Activated CD4-positive, alpha-beta T cell treated with anti-CD3 and anti-CD28 coated beads for 48 hours (primary cell): ENCODE measurements around the gene HSD11B2.
A peak's percentile ranks its signal among the peaks of the same experiment; 100 is the strongest.
"Not testable (repeated sequence)": the region's sequence is repeated elsewhere in the genome, so short reads cannot be mapped to it uniquely, and the experiment has no call there.

Experiments
- DNase-seq: peaks from one replicate; pipeline ENCODE4 v3.0.0-alpha.2; 2020

HSD11B2 gene

DNA sequence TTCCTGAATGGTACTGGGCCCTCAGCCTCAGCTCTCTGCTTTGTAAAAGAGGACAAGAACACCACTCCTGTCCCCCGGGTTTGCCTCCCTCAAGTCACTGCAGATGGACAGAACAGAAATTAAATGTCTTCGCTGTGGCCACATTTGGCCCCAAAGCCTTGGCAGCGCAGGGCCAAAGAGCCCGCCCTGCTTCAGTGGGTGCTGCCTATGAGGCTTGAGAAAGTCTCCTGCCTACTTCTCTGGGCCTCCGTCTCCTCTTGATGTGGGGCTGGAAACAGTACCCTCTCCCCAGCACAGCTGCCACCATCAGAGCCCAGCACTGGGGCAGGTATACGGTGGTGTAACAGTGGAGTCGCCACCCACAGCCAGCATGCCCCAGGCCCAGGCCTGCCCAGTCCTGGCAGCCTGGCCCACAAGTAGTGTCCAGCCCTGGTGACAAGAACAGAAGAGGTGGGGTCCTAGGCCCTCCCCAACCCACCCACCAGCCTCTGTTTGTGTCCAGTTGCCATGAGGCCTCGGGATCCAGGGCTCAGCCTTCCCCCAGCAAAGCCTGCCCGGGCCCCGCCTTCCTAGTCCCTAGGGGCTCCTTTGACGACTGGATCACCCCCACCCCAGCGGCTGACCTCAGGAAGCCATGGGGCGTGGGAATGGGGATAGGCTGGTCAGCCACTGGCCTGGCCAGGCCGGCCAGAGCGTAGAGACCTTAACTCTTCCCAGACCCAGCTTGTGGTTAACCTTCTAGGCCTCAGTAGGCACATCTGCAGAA, 33.7 kb upstream of the HSD11B2 start:
- DNase-seq, result no peak

DNA sequence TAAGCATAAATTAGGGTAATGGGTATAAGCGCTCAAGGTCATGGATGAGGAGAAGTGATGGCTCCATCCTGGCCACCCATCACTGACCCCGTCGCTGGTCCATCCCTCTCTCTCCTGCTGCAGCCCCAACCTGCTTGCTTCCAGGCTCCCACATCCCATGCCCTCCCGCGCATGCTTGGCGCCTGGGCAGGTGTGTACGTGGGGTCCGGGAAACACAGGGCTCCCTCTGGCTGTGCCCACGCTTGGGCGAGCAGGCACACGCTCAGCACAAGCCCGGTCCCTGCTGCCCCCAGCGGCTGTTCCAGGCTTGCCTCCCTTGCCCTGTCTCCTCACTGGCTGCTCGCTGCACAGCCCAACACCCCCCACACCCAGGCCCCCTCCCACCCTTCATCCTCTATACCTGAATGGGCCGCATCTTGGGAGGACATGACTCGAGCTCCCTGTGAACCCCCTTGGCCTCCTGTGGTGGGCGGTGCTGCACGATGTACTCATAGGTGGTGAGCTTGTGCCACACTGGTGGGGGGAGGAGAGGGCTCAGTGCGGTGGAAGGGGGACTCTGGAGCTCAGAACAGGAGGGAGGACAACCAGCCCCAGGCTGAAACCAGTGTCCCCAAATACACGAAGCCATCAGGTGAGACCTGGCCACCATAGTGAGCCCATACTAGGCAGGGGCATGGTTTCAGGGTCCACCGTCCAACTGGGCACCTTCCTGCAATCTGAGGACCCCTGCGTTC, 32.9 kb upstream of the HSD11B2 start:
- no peak for DNase-seq

DNA sequence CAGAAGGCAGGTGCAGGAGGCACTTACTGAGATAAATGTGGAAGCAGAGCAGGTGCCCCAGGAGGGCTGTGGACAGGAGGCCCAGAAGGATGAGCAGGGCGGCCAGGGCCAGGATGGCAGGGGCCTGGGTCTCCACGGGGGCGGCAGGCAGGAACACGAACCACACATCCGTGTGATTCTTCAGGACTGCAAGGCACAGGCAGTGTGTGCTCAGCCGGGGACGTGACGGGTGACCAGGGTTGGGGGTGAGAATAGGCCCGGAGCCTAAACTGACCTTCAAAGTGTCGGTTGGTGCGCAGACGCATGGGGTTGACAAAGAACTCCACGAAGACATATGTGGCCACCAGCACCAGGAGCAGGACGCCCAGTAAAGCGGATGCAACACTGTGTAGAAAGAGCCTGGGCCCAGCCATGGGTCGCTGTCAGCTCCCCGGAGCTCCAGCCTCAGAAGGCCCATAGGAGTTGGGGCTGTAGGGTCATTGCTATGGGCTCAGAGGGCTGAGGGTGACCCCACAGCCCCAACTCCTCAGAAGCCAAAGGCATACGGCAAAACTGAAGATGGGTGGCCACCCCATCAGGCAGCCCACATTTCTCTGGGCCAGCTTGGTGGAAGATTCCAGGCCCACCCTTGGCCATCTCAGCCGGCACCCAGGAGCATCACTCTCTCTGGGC, 32.2 kb upstream of the HSD11B2 start:
- no peak for DNase-seq

DNA sequence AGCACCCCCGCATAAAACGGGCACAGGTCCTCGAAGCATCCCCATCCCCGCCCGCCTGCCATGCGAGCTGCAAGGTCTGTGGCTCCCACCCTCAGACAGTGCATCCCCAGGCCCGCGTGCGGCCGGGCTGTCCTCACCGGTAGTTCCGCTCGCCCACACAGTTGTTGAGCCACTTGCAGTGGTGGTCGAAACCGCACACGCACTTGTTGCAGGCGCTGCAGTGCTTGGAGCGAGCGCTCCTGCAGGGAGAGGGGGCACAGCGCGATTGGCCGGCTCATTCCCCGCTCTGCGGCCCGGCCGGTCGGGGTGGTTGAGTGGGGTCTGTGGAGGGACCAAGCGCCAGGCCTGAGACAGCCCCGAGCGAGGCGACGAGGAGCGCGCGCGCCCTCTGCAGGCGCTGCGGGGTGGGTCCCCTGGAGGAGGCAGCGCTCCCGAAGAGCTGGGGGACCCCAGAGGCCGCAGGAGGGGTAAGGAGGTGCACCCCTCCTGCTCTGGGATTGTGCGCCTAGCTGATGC, 31.6 kb upstream of the HSD11B2 start:
- DNase-seq, result peak; percentile 71

DNA sequence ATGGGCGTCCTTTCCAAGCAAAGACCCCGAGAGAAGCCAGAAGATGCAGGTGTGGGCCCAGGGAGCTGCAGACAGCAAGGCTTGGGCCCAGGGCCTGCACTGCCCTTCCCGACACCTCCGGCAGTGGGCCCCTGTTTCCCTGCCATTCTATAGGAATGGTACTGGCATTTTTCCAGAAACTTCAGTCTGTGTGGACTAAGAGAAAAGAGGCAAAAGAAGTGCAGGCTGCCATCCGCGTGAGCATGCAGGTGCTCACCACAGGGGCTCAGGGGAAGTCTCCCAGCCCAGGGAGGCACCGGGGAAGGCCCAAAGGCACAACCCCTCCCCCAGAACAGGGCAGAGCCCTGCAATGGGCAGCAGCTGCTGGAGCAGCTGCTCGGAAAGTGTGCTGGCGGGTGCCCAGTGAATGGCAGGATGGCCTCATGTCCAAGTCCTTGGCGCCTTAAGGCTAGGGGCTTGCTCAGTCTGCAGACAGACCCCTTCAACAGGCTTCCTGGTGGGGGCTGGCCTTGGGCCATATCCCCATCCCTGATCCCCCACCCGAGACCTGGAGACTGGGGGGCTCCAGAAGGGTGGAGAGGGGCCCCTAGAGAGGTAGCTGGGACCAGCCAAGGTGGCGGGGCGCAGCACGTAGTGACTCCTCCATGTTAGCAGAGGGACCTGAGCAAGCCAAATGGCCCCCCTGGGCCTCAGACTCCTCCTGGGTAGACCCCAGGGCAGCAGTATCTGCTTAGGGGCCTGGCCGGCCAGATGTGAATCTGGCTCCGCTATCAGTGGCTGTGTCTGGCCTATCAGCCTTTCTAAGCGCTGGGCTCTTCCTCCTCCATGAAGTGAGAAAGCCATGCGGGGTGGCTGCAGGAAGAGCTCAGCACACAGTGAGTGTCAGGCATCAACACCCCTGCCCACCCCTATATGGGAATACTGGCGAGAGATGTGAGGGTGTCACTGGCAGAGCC, 30.9 kb upstream of the HSD11B2 start:
- no peak for DNase-seq

DNA sequence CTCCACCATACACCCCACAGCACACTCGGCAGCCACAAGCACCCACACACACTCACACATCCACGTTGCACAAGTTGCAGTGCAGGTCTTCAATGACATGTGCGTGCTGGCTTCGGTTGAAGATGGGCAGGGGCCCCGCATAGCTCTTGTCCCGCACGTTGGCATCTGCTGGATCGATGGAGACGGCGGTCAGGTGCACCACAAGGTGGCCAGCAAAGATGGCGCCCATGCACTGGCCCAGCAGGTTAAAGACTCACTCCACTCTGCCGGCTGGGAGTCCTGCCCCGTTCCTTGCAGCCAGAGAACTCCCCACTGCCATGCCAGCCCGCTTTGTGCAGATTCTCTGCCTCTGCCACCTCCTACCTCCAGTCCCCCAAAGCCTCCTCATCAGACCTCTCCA, 30.0 kb upstream of the HSD11B2 start:
- no peak for DNase-seq

DNA sequence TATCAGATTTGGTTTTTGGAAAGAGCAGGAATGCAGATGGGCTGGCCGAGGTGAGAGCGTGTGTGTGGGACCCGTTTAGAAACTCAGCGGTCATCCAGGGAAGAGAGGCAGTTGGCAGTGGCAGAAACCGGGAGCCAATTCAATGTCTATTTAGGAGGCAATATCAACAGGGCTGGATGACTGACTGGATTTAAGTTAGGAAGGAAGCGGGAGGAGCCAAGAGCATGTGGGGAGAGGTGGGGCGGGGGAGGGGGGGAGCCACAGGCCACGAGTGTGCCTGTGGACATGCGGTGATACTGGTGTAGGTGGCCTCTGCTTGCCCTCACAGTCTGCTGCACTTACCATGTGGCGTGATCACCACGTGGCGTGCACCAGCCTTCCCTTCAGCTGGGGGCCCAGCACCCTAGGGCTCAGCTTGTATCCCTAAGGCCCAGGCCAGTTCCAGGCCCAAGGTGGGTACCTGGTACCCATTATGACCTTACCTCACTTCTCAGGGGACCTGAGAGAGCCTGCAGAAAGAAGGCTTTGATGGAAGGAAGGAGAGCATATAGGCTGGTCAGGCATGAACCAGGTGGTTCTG, 26.9 kb upstream of the HSD11B2 start:
- no peak for DNase-seq

DNA sequence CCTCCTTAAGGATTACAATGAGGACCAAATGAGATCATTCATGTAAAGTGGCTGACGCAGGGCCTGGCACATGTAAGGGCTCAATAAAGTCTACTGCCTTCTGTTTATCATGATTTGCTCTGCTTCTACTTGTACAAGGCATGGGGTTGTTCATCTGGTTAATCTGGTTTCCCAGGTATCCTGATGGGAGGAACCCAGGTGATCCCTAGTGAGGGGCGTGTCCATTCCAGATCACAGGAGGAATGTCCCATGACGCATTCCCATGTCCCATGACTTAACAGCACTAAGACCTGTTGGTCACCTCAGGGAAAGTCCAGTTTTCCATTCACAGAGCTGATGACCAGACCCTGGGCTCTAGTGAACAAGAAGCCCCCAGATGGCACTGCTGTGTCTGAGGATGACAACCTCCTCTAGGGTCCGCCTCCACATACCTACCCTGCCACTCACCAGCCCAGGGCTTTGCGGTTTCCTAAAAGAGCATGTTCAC, 26.1 kb upstream of the HSD11B2 start:
- DNase-seq, result no peak

DNA sequence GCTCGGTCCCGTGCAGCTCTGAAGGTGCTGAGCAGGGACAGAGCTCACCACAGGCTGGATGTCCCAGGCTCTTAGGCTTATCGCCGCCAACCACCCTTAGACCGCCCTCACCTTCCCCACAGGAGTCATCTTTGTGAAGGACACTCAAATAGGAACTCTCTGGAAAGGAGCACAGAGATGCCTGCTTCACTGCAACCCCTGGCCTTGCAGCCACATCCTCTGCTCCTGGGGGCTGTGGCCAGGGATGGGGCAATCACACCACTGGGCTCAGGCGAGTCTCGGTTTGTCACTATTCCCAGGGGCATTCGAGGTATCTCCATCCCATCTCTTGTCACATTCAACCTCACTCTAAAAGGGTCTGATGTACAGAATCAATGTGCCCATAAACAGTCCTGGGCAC, 25.6 kb upstream of the HSD11B2 start:
- no peak for DNase-seq

DNA sequence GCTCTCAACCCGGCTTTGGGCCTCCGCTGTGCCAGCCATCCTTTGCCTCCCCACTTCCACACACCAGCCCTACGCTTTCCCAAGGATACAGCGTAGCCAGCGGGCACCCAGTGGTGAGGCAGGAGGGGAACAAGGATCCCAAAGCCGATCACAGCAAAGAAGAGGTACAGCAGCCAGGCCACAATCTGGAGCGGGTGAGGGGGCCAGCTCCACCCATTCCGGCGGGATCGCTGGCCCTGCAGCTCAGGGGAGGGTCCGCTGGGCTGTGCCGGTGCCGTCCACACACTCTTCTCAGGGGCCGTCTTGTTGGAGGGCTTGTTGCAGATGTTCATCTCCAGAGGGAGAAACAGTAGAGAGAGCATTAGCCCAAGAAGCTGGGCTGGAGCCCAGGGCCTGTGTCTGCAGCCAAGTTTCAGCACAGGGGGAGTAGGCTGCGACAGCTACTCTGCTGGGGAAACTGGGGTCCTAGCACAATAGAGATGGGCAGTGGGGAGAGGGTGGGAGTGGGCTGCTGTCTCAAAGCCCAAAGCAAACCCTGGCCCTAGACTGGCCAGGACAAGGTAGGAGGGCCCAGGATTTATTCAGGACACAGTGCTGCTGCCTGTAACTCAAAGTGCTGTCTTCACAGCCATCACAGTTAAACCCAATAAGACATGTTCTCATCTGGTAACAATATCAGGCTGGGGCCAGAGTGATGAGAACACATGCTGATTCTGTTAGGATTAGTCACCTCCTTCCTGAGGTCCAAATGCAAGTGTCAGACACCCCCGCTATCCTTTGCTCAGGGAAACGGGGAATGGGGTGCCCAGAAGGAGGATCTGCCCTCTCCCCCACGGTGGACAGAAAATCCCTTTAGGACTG, 24.6 kb upstream of the HSD11B2 start:
- DNase-seq, result no peak

DNA sequence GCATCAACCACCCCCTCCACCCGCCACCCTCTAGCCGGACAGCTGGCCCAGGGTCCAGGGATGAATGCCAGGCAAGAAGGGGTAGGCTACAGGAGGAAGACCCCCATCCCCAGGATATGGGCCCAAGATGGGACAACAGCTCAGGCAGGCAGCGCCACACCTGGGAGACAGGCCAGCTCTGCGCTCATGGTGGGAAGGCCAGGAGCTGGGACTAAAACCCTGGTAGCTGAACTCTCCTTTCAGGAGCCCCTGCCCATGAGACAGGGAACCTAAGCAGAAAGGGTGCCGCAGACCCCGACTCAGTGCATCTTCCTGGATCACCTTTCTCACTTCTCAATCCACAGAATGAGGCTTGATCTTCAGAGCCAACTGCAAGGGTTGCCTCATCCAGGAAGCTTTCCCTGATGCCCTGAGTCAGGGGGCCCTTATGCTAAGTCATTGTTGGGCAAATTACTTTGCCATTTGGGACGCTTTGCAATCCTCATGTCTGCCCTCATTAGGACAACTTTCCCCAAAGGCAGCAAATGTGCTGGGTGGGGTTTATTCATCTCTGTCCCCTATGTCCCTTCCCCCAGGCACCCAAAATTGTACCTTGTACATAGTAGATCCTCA, 23.6 kb upstream of the HSD11B2 start:
- no peak for DNase-seq

DNA sequence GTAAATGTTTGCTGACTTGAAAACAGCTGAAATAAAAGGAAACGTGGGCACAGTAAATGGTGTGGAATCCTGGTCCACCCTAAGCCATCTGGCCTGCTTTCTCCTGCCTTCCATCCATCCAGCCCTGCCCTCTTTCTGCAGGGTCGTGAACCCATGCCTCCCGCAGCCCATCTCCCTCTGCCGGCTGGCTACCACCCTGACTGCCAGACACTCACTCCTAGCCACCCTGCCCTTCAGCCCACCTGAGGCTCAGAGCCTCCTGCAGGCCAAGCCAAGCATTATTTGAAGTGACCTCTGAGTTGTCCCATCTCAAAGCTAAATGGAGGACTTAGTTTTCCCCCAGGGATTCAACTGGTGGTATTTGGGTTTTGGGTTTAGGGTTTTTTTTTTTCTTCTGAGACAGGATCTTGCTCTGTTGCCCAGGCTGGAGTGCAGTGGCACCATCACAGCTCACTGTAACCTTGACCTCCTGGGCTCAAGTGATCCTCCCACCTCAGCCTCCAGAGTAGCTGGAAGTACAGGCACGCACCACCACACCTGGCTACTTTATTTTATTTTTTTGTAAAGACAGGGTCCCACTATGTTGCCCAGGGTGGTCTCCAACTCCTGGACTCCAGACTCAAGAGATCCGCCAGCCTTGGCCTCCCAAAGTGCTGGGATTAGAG, 23.0 kb upstream of the HSD11B2 start:
- DNase-seq, result no peak

DNA sequence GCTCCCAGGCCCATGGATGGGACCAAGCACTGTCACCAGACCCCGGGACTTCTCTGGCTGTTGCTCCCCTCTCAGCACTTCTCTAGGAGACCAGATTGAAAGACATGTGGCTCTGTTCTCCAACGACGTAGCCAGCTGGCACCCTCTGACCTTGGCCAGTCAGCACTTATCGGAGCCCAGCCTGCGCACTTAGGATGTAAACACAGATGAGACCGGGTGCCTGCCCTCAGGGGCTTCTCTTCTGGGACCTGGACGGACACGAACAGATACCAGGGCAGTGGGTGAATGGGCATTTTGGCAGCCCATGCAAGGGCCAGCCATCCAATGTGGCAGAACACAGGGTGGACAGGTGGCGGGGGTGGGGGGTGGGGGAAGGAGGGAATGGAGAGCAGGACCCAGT, 21.3 kb upstream of the HSD11B2 start:
- DNase-seq, result no peak

DNA sequence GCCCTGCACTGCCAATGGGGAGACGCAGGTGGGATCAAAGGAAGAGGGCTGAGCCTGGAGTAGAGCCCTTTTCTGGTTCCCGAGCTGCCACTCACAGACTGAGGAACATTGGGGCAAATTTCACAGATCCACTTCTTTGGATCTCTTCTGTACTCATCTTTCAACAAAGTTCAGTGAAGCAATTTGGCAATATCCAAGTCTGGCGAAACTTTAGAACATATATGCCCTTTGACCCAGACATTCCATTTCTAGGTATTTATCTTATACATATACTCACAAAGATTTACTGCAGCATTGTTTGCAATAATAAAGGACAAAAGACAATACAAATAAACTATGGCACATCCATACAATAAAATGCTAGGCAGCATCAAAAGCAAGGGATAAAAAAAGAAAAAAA, 19.6 kb upstream of the HSD11B2 start:
- DNase-seq, result no peak

DNA sequence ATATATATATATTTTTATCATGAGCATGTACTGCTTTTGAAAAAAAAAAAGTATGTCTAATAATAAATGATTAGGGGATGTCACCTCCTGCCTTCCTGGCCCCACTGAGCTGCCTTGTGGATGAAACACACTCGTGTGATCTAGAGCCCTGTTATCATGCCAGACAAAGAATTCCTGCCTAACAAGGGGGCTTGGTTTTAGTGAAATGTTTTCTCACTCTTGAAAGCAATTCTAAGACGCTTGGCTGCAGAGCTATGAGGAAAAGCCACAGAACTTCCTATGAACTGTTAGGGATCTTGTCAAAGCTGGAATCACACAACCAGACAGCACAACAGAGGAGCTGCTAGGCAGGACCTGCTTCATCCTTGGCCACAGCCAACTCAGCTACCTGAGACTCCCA, 18.6 kb upstream of the HSD11B2 start:
- no peak for DNase-seq

DNA sequence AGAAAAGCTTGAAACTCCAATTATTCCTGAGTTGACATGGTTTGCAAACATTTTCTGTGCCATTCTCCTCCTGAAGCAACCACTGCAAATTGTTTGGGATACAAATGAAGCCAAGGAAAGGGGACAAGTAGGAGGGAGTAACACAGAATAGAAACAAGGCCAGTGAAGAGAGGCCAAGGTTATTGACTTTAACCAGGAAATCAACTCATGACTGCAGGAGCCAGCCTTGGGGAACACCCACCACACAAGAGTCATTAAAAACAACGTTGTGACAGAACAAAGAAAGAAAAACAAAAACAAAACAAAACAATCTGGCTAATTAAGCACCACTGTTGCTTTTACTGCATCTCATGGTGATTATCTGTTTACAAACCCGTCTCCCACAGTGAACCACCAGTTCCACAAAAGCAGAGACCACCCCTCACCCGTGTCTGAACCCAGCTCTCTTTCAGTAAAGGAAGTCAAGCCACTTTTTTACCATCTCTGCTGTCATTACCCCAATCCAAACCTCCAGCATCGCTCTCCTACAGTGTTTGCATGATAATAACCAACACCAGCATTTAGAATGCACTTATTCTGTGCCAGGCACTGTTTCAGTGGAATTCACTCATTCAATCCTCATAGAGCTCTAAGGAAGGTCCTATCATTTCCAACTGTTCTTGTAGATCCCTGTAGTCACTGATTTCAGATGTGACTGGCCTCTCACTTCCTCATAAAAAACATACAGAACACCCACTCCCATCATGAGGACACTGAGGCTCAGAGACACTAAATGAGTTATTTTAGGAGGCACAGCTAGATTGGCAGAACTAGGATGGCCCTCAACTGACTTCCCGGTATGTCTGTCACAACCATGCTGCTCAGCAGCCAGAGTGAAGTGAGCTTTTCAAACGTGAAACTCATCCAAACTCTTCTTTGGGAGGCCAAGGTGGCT, 16.7 kb upstream of the HSD11B2 start:
- no peak for DNase-seq

DNA sequence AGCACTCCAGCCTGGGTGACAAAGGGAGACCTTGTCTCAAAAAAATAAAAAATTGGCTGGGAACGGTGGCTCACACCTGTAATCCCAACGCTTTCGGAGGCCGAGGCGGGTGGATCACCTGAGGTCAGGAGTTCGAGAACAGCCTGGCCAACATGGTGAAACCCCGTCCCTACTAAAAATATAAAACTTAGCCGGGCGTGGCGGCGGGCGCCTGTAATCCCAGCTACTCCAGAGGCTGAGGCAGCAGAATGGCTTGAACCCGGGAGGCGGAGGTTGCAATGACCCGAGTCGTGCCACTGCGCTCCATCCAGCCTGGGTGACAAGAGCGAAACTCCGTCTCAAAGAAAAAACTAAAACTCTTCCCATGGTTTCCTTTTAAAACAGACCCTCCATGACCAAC, 15.5 kb upstream of the HSD11B2 start:
- not testable (repeated sequence) for DNase-seq

DNA sequence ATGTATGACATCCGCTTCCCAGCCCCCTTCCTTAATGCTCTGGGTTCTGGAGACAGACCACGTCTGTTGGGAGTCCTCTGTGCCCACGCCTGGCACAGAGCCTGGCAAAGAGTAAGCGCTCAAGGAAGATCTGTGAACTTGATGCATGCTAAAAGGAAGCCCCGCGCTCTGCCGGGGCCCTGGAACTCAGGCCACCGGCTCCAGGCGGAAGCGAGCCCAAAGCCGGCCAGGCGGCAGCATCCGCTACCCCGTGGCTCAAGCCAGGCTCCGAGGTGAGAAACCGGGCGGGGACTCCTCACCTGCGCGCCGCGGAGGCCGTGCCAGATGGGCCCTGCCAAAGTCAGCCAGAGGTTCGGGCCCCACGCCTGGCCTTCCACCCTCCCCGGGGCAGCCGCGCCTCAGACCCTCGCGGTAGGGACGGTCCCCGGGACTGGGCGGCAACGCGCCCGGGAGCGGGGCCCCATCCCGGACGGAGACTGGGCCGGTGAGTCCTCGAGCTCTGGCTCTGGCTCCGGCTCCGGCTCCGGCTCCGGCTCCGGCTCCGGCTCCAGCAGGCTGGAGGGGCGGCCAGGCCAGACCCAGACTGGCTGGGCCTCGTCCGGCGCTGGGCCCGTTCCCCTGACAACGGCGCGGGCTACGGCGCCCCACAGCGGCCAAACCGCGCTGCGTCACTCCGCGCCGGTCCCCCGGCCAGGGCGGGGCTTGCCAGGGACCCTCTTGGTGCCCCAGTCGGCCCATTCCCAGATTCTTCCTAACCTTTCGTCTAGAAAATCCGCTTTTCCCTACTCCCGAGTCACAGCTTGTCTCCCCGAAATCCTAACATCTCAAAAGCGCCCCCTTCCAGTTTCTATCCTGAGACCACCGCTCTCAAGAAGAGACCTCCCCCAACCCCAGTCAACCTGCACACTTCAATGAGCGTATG, 14.8 kb upstream of the HSD11B2 start, which contains the start of gene ZDHHC1:
TSS of gene ZDHHC1 (minus strand) at position 606 of the 922 bp plus-strand sequence. CDS start 8,702 bp downstream, outside the sequence.
- DNase-seq, result peak; percentile 61
